ENCODE measurements around the gene RBX1.

Gene RBX1

GRCh38 chr22:41022470-41023298, 71.5 kb downstream of the RBX1 start:
- DNase-seq (ENCODE audit: low read depth), result peak; percentile 89
